GM21367 (cell line): ENCODE data around the gene SNN.

Experiments
- ATAC-seq: cut with Tn5 transposase; IDR thresholded peaks from one replicate; pipeline ENCODE4 v1.9.1; 2021; ENCODE audit not compliant: unreplicated experiment

Gene SNN

DNA sequence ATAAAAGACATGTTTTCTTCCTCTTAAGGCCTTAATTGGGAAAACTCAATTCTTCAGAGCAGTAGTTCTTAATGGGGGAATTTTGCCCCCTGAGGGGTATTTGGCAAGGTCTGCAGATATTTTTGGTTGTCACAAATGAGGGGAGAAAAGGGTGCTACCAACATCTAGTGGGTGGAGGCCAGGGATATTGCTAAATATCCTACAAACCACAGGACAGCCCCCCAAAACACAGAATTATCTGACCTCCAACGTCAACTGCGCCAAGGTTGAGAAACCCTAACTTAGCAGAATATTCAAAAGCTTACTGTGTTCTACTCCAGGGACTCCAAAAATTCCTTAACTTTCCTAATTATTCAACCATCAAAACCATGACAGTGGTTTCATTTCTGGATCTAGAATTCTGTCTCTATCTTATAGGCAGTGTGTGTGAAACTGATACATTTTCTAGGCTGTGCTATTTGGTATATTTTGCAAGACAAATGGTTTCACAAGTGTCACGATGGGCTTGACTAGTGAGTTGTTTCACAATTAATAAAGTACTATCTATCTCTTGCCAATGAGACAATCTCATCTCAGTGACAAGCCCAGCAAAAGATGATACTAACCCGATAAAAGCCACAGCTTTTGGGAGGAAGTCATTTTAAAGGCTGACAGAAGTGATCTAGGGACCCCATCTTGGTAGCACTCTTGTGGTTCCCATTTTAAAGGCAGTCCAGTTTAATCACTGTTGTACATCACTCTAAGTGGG lies 59.7 kb downstream of the SNN start:
- no peak for ATAC-seq
